HG02678 (cell line): ENCODE measurements around the gene CRELD1.
"Not testable (repeated sequence)": the region's sequence is repeated elsewhere in the genome, so short reads cannot be mapped to it uniquely, and the experiment has no call there.

Source experiments
- ATAC-seq: cut with Tn5 transposase; IDR thresholded peaks from one replicate; pipeline ENCODE4 v1.9.1; 2021; ENCODE audit warnings: mild to moderate bottlenecking, moderate library complexity; ENCODE audit not compliant: unreplicated experiment

Gene CRELD1

GRCh38 chr3:9933561-9934234 is at the start of gene CRELD1:
CRELD1 (plus strand) TSS chr3:9933834; CDS start chr3:9934439, 605 bp downstream.
- ATAC-seq: peak; percentile 85

DNA sequence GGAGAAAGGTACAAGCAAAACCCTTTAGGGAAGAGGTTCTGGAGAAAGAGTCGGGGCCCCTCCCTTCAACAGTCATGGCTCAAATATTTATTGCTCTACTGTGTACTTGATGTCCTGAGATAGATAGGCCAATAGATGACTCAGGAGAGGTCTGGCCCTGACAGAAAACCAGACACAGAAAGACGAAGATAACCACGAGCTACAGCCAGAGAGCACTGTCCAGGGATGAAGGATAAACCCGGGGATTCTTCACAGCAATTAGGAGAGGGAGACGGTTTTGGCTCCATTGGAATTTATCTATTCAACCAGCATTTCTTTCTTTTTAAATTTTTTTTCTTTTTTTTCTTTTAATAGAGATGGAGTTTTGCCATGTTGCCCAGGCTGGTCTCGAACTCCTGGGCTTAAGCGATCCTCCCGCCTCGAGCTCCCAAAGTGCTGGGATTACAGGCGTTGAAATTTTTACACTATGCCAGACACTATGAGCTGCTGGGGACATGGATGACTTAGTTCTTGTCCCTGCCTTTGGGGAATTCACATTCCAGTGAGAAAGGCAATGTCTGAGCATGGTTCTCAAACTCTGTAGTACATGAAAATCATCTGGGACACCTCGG is 49.0 kb upstream of the CRELD1 start:
- ATAC-seq: no peak

- ATAC-seq: no peak
These were observed 47.3 kb upstream of the CRELD1 start for GRCh38 chr3:9886328-9886727.

DNA sequence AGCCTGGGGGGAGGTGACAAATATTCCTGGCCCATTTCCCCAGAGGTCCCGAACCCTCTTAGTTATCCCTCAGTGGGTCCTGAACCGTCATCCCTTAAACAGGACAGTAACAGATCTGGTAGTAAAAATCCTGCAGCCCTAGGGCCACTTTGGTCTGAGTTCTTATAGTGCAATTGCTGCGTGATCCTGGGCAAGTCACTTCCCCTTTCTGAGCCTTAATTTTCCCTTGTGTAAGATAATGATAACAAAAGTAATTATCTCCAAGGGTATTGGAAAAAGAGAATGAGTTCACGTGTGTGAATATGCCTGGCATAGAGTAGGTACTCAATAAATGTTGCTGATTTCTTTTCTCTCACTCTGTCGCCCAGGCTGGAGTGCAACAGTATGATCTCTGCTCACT is 46.2 kb upstream of the CRELD1 start:
- ATAC-seq: no peak

DNA sequence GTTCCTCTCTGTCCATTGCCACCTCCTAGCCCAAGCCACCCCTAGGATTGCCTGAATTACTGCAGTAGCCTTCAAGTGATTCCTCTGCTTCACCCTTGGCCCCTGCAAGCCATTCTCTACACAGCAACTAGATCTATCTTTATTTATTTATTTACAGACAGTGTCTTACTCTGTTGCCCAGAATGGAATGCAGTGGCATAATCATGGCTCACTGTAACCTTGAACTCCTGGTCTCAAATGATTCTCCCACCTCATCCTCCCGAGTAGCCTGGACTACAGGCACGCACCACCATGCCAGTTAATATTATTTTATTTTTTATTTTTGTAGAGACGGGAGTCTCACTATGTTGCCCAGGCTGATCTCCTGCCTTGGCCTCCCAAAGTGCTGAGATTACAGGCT is 45.1 kb upstream of the CRELD1 start:
- no peak for ATAC-seq

- no peak for ATAC-seq
These were observed 44.2 kb upstream of the CRELD1 start for GRCh38 chr3:9889405-9889804.

DNA sequence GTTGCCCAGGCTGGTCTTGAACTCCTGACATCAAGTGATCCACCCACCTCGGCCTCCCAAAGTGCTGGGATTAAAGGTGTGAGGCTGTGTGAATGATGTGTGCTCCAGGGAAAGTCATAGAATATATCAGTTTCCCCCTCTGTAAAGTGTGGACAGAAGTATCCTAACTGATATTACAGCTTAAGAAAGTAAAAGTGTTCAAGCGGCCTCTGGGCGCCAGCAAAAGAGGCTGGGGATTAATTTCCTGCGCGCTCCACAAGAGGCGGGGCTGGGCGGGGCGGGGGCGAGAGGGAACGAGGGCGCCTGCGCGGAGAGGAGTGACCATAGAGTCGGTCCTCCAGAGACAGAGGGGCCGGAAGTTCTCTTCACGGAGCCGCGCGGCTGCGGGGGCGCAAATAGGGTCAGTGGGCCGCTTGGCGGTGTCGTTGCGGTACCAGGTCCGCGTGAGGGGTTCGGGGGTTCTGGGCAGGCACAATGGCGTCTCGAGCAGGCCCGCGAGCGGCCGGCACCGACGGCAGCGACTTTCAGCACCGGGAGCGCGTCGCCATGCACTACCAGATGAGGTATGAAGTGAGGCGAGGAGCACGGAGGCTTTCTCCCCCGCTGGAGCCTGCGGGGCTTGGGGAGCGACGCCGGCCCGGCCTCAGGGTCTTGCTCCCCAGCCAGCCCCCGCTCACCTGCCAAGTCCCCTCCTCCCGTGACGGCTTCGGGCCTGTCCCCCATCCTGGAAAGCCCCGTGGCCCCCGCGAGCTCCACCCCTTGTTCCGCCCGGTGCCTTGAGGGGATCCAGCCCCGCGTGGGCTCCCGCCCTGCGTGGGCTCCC is 43.2 kb upstream of the CRELD1 start, which contains the start of gene JAGN1:
Gene JAGN1 (plus strand): TSS at position 362 of the 823 bp plus-strand sequence. CDS start 113 bp downstream, at position 475.
- ATAC-seq: peak; percentile 86

DNA sequence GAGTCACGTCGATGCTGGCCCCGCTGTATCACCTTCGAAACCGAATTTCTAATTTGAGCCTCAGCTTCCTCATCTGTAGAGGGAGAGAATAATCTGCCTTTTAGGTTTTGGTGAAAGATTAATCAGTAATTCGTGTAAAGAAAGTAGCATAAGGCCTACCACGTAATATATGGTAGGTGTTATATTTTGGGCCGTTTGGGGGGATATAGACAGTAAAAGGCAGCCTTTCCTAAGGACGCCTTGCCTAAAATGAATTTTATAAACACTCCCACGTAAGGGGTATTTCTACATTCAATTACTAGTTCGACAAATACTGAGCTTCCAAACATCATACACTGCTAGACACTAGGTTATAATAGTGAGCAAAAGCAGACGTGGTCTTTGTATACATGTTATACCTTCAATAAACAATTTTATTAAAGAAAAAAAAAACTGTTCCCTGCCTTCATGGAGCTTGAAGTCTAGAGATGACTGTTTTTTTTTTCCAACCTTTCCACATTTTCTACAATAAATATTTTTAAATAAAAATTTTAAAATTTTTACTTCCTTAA is 42.5 kb upstream of the CRELD1 start:
- ATAC-seq: no peak

DNA sequence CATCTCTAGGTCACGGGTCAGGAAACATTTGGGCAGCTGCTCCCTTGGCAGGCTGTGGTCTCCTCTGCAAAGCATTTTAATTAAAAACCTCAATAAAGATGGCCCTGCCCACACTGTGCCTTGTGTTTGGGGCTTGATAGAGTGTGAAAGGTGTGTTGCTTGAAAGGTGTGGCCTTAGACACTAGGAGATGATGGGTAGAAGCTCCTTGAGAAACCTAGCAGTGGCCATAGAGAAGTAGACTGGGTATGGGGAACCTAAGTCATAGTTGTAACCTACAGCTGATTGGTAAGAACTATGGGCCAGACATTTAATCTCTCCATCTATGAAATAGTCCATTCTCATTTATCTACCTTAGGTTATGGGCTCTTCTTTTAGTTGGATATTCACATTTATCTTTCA is 39.9 kb upstream of the CRELD1 start:
- no peak for ATAC-seq

GRCh38 chr3:9895715-9896114 is 37.9 kb upstream of the CRELD1 start:
- ATAC-seq: not testable (repeated sequence)

- ATAC-seq: not testable (repeated sequence)
These were observed 36.8 kb upstream of the CRELD1 start for GRCh38 chr3:9896755-9897407.

DNA sequence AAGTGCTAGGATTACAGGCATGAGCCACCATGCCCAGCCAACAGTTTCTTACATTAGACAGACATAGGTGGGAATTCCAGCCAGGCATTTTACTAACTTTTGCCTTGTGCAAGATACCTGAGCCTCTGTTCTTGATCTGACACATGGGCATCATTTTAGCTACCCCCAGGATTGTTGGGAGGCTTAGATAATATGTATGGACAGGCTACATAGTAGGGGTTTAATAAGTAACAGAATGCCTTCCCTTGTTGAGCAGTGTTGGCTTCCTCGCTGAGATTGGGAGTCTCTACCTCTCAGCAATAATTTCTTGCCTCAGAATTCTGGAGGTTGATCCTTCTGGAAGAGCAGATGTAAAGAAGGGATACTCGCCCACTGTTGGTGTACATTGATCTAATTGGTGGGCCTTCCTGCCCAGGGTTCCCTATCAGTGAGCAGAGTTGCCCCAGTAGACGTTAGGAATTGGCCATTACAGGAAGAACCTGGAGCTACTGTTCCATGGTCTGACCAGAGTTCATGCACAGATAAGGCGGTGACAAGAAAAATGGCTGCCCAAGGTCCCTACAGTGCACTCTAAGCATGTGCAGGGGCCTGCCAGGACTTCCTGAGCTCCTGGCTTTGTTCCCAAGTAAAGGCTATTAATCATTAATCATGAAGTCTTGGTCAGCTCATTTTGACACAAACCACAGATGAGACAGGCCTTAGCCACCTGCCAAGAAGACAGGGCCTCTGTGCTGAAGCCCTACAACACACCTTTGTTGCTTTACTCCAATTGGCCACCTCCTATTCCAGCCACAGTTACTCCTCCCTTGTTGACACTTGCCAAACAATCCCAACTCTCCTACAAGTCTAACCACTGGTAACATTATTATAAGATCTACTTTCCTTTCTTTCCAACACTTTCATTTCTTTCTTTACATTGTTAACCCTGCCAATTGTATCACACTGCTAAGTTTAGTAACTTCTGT is 35.9 kb upstream of the CRELD1 start:
- peak; percentile 65 for ATAC-seq

DNA sequence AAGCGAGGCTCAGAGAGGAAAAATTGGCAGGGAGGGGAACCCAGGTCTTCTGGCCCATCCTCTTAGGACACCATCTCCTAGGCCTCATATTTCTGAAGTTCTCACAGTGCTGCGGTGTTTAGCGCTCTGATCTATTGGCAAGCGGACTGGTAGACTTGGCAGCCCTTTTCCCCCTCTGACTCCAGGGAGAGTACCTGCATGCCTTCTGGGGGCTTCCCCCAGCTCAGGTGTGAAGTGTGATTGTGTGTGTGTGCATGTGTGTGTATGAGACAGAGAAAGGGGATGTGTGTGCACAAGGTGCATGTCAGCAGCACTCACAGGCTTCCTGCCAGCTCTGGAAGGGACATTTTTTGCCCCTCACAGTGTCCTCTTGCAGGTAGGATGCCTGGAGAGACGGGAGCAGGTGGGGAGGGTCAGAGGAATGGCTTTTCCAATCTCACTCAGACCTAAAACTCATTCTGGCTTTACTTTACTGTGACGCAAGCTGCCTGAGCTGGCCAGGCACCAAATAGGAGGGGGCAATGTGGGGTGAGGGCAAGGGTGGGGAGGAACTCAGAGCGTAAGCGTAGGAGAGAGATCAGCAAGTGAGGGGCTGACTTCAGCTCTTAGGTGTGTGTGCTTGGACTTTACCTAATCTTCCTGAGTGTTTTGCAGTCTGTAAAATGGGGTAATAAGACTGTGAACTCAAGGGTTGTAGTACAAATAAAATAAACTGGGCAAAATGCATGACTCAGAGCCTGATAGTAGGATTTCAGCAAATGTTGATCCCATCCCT is 35.0 kb upstream of the CRELD1 start:
- ATAC-seq: no peak

DNA sequence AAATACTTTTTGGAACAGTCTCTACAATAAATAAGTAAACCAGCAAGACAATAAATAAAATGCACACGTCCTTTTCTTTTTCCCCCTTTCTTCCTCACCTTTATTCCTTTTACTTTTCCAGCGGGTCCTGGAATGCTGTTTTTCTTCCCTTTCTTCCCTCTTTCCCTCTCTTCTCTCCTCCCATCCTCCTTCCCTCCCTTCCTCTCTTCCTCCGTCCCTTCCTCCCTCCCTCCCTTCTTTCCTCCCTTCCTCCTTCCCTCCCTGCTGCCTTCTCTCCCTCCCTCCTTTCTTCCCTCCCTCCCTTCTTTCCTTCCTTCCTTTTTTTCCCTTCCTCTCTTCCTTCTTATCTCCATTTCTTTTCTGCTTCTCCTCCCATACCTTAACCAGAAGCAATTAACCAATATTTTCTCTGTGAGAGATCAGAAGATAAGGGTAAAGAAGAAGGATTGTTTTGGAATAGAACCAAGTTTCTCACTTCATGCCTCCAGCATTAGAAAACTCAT is 34.3 kb upstream of the CRELD1 start:
- ATAC-seq: no peak

DNA sequence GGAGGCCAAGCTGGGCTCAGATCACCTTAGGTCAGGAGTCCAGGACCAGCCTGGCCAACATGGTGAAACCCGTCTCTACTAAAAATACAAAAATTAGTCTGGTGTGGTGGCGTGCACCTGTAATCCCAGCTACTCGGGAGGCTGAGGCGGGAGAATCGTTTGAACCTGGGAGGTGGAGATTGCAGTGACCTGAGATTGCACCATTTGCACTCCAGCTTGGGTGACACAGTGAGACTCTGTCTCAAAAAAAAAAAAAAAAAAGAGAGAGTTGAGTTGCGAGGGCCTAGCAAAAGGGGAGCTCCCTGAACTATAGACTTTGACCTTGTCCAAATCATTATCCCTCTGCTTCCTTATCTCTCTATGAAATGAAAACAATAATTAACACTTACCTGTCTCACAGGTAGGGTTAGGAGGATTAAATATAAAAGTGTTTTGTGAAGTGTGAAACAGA is 32.6 kb upstream of the CRELD1 start:
- not testable (repeated sequence) for ATAC-seq

DNA sequence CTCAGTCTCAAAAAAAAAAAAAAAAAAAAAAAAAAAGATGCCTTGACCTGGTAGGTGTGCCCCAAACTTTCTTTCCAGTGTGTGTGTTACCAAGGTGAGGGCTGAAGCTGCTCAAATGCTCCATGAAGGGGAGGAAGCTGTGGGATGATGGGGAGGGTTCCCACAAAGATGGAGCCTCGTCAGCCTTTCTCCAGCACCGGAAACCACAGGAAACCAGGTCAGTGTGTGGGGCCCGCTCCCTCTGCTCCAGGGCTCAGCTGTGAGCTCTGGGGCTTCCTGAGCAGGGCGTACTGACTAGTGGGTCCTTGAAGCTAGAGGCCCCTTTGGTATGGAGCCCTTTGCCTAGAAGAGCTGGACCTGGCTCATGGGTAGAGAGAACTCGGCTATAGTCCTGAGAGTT is 31.7 kb upstream of the CRELD1 start:
- ATAC-seq: no peak

DNA sequence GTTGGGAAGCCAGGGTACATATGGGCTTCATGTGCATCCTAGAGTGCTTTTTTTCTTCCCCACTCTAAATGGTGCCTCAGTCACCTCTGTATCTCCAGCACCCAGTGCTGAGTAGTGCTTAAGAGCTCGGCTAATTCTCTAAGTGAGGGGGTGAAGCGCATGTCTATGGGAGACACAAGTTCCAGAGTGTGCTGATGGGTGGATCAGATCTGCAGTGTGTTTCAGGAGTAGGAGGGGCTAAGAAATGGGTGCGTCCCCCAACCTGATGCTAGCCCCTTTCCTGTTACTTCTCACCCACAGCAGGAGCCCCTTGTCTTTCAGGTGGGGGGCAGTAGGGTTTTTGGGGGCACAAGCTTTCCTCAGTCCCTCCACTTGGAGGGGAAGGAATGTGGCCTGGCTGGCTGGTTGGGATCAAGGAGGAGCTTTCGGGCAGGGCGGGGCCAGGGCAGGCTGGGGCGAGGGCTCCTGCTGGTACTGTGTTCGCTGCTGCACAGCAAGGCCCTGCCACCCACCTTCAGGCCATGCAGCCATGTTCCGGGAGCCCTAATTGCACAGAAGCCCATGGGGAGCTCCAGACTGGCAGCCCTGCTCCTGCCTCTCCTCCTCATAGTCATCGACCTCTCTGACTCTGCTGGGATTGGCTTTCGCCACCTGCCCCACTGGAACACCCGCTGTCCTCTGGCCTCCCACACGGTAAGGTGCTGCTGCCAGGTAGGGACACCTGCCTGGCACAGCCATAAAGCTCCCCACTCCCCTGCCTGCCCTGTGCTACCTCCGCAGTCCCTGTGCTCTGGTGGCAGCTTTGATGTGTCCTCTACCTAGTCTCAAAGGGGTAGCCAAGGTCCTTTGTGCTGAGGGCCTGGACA is 31.0 kb upstream of the CRELD1 start, which contains the start of gene IL17RE:
Gene IL17RE (plus strand): TSS at position 477 of the 866 bp plus-strand sequence. CDS start 85 bp downstream, at position 562.
- ATAC-seq: no peak

GRCh38 chr3:9903238-9903624 is 30.4 kb upstream of the CRELD1 start:
- no peak for ATAC-seq
